IPS DF 6.9 (cell line): Measurements from ENCODE around the gene LGI4.
"Not testable (repeated sequence)": the region's sequence is repeated elsewhere in the genome, so short reads cannot be mapped to it uniquely, and the experiment has no call there.

Source experiments
- DNase-seq: peaks from one replicate; pipeline ENCODE4 v3.0.0-alpha.2; 2013; ENCODE audit warnings: low read depth, low spot score
- H3K27ac ChIP-seq: one replicate; pipeline ENCODE4 v1.5.1; 2013; ENCODE audit warnings: low read length, control low read depth
- H3K27me3 ChIP-seq: 2 replicates; pipeline ENCODE4 v1.6.1; 2013; ENCODE audit warnings: mild to moderate bottlenecking, low read length; ENCODE audit not compliant: control insufficient read depth, insufficient read depth
- H3K36me3 ChIP-seq: 2 replicates; pipeline ENCODE4 v1.6.1; 2013; ENCODE audit warnings: low read length; ENCODE audit not compliant: control insufficient read depth, insufficient read depth
- H3K4me1 ChIP-seq: 2 replicates; pipeline ENCODE4 v1.6.1; 2013; ENCODE audit warnings: low read length; ENCODE audit not compliant: control insufficient read depth, insufficient read depth
- H3K4me3 ChIP-seq: 2 replicates; pipeline ENCODE4 v1.5.1; 2013; ENCODE audit warnings: mild to moderate bottlenecking, low read length
- H3K9me3 ChIP-seq: 2 replicates; pipeline ENCODE4 v1.6.1; 2013; ENCODE audit warnings: low read length, inconsistent platforms; ENCODE audit not compliant: control insufficient read depth, insufficient read depth
- WGBS: extraction: QIAGEN DNeasy Blood & Tissue Kit; methylation state at CpG from one replicate; pipeline ENCODE4 v1.1.7; 2013; ENCODE audit warnings: mixed read lengths, missing lambda C conversion rate; ENCODE audit not compliant: insufficient read length, insufficient coverage; 5-methylcytosine and 5-hydroxymethylcytosine counted together

Gene LGI4

DNA sequence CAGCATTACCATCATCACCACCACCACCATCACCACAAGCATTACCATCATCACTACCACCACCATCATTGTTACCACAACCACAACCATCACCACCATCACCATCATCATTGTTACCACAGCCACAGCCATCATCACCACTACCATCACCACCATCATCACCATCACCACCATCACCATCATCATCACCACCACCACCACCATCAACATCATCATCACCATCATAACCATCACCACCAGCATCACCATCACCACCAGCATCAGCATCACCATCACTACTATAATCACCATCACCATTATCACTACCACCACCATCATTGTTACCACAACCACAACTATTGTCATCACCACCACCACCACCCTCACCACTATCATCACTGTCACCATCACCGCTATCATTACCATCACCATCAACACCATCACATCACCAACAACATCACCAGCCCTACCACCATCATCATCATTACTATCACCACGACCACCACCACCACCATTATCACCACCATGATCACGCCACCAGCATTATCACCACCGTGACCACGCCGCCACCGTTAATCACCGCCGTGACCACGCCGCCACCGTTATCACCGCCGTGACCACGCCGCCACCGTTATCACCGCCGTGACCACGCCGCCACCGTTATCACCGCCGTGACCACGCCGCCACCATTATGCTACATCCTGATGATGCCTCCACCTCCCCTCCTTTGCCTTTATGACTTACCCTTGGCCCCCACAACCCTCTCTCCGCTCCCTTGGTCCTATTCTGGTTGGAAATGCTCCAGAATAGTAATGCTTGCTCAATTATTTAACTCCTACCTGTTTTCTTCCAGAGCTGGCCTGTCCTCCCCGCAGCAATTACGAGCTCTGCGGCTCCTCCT lies 29.2 kb downstream of the LGI4 start:
- Histone ChIP-seq H3K4me3 (no peak overlapping the region), H3K4me1 (peaks cover 2% of the 10 kb centered on the region), H3K9me3 (no peaks in the 10 kb centered on the region), H3K36me3 (no peaks in the 10 kb centered on the region), H3K27ac (no peak overlapping the region), H3K27me3 (no peaks in the 10 kb centered on the region)
- WGBS: no CpG with 5 or more reads among the region's 30 CpGs
- DNase-seq: no peak

DNA sequence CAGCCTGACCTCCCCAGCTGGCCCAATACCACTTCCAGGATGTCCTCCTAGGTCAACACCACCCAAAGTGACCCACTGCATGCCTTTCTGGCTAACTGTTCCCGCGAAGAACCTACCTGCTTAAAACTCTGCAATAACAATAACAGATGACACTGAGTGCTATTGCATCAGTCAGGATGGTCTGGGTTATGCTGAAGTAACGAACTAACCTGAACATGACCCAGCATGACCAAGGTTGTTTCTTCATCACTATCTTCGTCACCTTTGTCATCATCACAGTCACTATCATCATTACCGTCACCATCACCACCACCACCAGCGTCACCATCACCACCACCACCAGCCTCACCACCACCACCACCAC lies 29.8 kb downstream of the LGI4 start:
- H3K36me3 ChIP-seq: no peaks in the 10 kb centered on the region
- WGBS: no CpG with 5 or more reads among the region's 6 CpGs
- H3K4me3 ChIP-seq: no peak overlapping the region
- peaks cover 2% of the 10 kb centered on the region for H3K4me1 ChIP-seq
- no peaks in the 10 kb centered on the region for H3K9me3 ChIP-seq
- H3K27me3 ChIP-seq: no peaks in the 10 kb centered on the region
- H3K27ac ChIP-seq: no peak overlapping the region
- DNase-seq: no peak

DNA sequence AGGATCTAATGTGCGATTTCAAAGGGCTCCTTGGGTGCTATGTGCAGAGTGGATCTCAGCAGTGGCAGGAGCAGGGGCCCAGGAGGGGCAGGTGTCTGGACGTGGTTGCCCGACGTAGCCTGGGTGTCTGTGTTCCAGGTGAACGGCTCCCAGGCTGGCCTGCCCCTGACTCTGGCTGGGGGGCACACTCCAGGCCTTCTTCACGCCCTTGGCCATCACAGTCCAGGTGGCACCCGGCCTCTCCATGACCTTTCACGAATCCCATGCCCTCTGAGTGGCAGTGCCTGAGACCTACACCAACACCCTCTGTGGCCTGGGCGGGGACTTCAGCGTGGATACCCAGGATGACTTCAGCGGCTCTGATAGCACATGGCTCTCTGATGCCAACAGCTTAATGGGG lies 30.5 kb downstream of the LGI4 start:
- H3K9me3 ChIP-seq: no peaks in the 10 kb centered on the region
- no CpG with 5 or more reads among the region's 11 CpGs for WGBS
- H3K27ac ChIP-seq: no peak overlapping the region
- no peaks in the 10 kb centered on the region for H3K4me1 ChIP-seq
- no peak for DNase-seq
- H3K4me3 ChIP-seq: no peak overlapping the region
- no peaks in the 10 kb centered on the region for H3K27me3 ChIP-seq
- no peaks in the 10 kb centered on the region for H3K36me3 ChIP-seq

DNA sequence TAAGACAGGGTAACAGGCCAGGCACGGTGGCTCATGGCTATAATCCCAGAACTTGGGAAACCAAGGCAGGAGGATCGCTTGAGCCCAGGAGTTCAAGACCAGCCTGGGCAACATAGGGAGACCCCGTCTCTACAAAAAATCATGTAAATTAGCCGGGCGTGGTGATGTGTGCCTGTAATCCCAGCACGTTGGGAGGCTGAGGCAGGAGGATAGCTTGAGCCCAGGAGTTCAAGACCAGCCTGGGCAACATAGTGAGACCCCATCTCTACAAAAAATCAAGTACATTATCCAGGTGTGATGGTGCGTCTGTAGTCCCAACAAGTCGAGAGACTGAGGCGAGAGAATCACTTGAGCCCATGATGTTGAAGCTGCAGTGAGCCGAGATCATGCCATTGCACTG lies 31.2 kb downstream of the LGI4 start:
- not testable (repeated sequence) for H3K4me1 ChIP-seq, H3K27me3 ChIP-seq, DNase-seq, H3K27ac ChIP-seq, H3K36me3 ChIP-seq, H3K4me3 ChIP-seq, H3K9me3 ChIP-seq
- no CpG with 5 or more reads among the region's 10 CpGs for WGBS

DNA sequence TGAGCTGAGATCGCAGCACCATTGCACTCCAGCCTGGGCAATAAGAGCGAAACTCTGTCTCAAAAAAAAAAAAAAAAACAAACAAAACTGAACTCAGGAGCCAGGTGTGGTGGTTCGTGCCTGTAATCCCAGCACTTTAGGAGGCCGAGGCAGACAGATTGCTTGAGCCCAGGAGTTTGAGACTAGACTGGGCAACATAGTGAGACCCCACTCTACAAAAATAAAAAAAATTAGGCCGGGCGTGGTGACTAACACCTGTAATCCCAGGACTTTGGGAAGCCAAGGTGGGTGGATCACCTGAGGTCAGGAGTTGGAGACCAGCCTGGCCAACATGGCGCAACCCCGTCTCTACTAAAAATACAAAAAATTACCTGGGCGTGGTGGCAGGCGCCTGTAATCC lies 32.9 kb downstream of the LGI4 start:
- WGBS: no CpG with 5 or more reads among the region's 10 CpGs
- not testable (repeated sequence) for DNase-seq, H3K4me1 ChIP-seq, H3K9me3 ChIP-seq, H3K4me3 ChIP-seq, H3K27ac ChIP-seq, H3K27me3 ChIP-seq, H3K36me3 ChIP-seq

DNA sequence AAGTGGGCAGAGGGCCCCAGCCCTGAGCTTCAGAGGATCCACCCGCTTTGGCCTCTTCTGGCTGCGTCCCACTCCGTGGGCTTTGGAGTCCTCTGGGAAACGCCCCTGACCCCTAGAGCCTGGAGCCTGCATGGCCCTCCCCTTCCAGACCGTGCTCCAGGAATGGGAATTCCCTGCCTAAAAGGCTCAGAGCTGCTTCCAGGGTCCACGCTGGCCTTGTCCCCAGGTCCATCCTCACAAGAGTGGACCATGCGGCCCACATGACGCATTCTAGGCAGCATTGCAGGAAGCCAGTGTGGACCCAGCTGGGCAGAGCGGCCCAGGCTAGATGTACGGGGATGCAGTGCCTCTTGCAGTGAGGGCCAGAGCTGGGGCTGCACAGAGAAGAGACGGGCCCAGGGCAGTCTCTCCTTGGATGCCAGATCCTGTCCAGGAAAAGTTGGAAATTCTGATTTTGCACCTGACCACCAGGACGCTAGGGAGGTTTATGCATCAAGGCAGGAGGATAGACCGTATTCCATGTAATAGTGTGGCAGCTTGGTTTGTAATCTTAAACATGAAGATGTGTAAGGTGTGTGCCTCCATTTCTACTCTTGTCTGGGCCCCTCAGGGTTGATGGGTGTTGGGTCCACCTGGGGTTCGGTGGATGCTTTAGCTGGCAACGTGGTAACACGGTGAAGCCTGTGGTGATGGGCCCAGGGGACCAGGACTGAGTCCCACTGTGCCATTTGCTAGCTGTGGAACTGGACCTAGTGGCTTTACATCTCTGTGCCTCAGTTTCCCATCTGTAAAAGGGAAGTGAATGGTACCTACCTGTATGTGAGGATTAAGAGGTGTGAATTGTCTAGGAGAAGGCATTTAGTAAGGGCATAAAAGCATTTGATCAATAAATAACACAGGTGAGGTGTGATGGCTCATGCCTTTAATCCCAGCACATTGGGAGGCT lies 34.0 kb downstream of the LGI4 start:
- no CpG with 5 or more reads among the region's 16 CpGs for WGBS
- Histone ChIP-seq H3K4me1 (no peaks in the 10 kb centered on the region; the same call in 1 of the 2 replicates), H3K36me3 (no peaks in the 10 kb centered on the region), H3K4me3 (no peak overlapping the region), H3K9me3 (no peaks in the 10 kb centered on the region), H3K27ac (no peak overlapping the region), H3K27me3 (no peaks in the 10 kb centered on the region)
- DNase-seq: no peak

DNA sequence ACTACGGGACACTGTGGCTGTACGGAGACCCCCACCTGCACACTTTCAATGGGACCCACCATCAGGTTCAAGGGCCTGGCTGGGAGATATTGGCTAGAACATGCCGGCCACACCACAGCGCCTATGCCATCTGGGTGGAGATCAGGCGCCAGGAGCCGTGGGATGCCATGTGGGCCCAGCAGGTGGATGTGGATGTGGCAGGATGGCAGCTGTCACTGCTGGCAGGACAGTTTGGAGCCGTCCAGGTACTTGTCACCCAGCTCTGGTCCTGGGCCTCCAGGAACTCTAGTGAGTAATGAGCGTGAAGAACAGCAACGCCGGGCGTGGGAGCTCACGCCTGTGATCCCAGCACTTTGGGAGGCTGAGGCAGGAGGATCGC lies 35.0 kb downstream of the LGI4 start:
- Histone ChIP-seq H3K9me3 (no peaks in the 10 kb centered on the region), H3K4me3 (no peak overlapping the region; the same call in 1 of the 2 replicates), H3K36me3 (no peaks in the 10 kb centered on the region), H3K27me3 (no peaks in the 10 kb centered on the region), H3K27ac (no peak overlapping the region), H3K4me1 (no peaks in the 10 kb centered on the region; the same call in 1 of the 2 replicates)
- DNase-seq: no peak
- no CpG with 5 or more reads among the region's 13 CpGs for WGBS

DNA sequence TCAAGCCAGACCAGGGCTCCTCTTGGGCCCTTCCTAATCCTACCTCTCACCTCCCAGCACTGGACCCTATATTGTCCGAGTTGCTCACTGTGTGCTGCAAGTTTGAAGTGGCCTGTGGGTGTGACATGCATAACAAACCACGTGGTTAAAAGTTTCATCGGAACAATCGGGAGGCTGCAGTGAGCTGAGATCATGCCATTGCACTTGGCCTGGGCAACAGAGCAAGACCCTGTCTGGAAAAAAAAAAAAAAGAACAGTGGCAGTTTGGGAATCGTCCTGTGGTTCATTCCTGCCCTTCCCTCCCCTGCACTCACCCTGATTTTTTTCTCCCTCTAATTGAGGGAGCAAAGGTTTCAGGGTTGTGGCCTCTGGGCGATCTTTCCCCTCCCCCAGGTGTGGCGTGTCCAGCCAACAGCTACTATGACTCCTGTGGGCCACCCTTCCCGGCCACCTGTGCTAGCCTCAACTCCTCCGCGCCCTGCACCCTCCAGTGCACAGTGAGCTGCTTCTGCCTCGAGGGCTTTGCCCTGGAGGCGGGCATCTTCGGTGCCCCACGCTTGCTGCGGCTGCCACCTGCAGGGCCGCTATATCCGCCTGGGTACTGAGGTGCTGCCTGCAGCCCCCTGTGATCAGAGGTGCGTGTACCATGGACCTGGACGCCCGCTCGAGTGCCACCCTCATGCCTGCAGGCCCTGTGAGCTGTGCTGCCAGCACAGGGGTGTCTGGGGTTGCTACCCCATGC lies 35.5 kb downstream of the LGI4 start:
- no peak overlapping the region for H3K27ac ChIP-seq
- H3K4me3 ChIP-seq: no peak overlapping the region
- WGBS: no CpG with 5 or more reads among the region's 21 CpGs
- DNase-seq: no peak
- no peaks in the 10 kb centered on the region for H3K9me3 ChIP-seq
- H3K27me3 ChIP-seq: no peaks in the 10 kb centered on the region
- H3K4me1 ChIP-seq: no peaks in the 10 kb centered on the region; the same call in 1 of the 2 replicates
- no peaks in the 10 kb centered on the region for H3K36me3 ChIP-seq

DNA sequence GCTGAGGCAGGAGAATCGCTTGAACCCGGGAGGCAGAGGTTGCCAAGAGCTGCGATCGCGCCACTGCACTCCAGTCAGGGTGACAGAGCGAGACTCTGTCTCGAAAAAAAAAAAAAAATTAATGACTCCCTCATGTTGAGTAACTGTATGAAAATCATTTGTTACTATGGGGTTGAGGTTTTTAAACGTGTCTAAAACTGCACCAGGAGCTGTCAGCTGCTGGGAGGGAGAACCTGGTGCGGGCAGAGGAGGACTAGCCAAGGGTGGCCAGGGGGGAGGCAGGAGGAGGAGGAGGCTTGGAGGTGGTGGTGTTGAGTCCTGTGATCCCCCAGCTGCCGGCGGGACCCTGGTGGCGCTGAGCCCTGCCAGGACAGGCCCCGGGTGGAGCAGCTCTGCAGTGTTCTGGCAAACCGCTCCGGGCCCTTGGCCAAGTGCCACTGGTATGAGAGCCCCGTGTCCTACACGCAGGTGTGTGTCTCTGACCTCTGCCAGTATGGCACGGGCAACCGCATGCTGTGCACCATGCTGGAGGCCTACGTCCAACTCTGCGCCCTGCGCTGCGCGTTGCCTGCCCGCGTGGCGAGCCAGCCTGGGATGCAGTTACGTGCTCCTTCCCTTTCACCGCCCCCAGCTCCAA lies 36.3 kb downstream of the LGI4 start:
- Histone ChIP-seq H3K4me3 (no peak overlapping the region), H3K27me3 (no peaks in the 10 kb centered on the region), H3K4me1 (no peaks in the 10 kb centered on the region; the same call in 1 of the 2 replicates), H3K36me3 (no peaks in the 10 kb centered on the region), H3K27ac (no peak overlapping the region), H3K9me3 (no peaks in the 10 kb centered on the region)
- WGBS: no CpG with 5 or more reads among the region's 29 CpGs
- DNase-seq: no peak
